HUES6 (cell line): ENCODE measurements around the gene S100A16.

Source experiments
- H3K27ac ChIP-seq: 2 replicates; pipeline ENCODE4 v1.7.0; 2013; ENCODE audit warnings: low read depth, mild to moderate bottlenecking, low read length, inconsistent platforms
- H3K27me3 ChIP-seq: 2 replicates; pipeline ENCODE4 v1.6.1; 2013; ENCODE audit warnings: low read length; ENCODE audit not compliant: control insufficient read depth, insufficient read depth
- H3K36me3 ChIP-seq: 2 replicates; pipeline ENCODE4 v1.6.1; 2013; ENCODE audit warnings: low read length; ENCODE audit not compliant: control insufficient read depth, insufficient read depth
- H3K4me1 ChIP-seq: 2 replicates; pipeline ENCODE4 v1.6.1; 2013; ENCODE audit warnings: low read length; ENCODE audit not compliant: control insufficient read depth, insufficient read depth
- H3K4me3 ChIP-seq: 2 replicates; pipeline ENCODE4 v1.5.1; 2013; ENCODE audit warnings: low read depth, low read length
- H3K9ac ChIP-seq: one replicate; pipeline ENCODE4 v1.6.1; 2013; ENCODE audit warnings: mild to moderate bottlenecking, low read length
- H3K9me3 ChIP-seq: 2 replicates; pipeline ENCODE4 v1.6.1; 2013; ENCODE audit warnings: low read depth, low read length; ENCODE audit not compliant: control insufficient read depth, insufficient read depth

The S100A16 gene

DNA sequence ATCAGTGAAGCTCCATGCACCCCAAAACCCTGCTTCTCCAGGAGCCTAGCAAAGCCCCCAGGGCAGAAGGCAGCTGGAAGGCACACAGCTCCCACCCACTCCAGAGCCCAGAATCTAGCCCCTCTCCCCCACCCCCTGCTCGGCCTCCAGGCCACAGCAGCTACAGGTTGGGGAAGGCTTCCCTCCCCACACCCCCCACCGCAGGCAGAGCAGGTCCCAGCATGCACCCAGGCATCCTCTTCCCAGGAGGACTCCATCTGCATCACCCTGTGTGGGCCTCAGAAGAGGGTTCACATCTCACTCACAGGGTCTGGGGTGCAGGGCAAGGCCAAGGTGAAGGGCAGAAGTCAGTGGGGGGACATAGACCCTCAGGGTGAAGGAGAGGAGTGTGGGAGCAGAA, 2.5 kb upstream of the S100A16 start:
- no peaks in the 10 kb centered on the region; the same call in 1 of the 2 replicates for H3K27me3 ChIP-seq

DNA sequence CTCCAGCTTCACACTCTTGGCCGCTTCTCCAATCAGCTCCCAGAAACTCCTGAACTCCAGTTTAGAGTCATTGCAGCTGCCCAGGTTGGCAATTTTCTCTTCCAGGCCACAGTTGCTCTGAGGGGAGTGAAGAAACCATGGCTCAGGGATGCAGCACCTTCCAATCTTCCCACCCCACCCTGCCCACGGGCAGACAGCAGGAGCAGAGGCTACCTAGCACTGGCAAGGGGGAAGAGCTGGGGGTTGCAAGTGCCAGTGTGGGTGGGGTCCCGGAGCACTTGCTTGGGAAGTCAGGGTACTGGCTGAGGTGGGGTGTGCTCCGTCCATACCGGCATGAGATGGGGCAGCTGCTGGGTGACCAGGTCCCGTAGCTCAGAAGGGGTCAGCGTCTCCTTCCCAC, 2.0 kb upstream of the S100A16 start:
- no peaks in the 10 kb centered on the region; the same call in 1 of the 2 replicates for H3K27me3 ChIP-seq
- peaks cover 6% of the 10 kb centered on the region; the same call in 1 of the 2 replicates for H3K36me3 ChIP-seq
- no peak overlapping the region for H3K9ac ChIP-seq
- peaks cover 39% of the 10 kb centered on the region for H3K4me1 ChIP-seq
- H3K9me3 ChIP-seq: no peaks in the 10 kb centered on the region
- no peak overlapping the region for H3K27ac ChIP-seq
- no peak overlapping the region for H3K4me3 ChIP-seq

More for the DNA sequence above, 2.5 kb upstream of the S100A16 start:
- Histone ChIP-seq H3K27ac (no peak overlapping the region), H3K9ac (no peak overlapping the region), H3K4me1 (peaks cover 34% of the 10 kb centered on the region), H3K4me3 (no peak overlapping the region), H3K9me3 (no peaks in the 10 kb centered on the region), H3K36me3 (peaks cover 6% of the 10 kb centered on the region; the same call in 1 of the 2 replicates)

DNA sequence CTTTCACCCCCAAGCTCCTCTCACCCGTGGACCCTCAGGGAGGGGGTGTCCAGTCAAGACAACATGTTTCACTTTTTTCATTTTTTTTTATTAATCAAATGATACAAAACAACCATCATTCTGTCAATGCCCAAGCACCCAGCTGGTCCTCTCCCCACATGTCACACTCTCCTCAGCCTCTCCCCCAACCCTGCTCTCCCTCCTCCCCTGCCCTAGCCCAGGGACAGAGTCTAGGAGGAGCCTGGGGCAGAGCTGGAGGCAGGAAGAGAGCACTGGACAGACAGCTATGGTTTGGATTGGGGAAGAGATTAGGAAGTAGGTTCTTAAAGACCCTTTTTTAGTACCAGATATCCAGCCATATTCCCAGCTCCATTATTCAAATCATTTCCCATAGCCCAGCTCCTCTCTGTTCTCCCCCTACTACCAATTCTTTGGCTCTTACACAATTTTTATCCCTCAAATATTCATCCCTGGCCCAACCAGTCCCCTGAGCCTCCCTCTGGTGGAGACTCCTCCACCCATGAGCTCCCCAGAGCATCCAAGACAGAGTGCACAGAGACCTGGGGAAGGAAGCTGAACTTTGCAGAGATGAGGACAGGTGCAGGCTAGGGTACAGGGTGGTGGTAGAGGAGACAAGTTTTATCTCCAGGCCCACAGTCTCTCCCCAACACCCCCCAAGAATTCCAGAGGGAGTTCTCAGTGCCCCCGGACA, 1.4 kb upstream of the S100A16 start:
- H3K27ac ChIP-seq: no peak overlapping the region
- H3K27me3 ChIP-seq: no peaks in the 10 kb centered on the region; the same call in 1 of the 2 replicates
- peaks cover 45% of the 10 kb centered on the region for H3K4me1 ChIP-seq
- 0 out of 2 replicates have a peak, but pooled peaks cover 3% of the 10 kb centered on the region for H3K36me3 ChIP-seq
- H3K9me3 ChIP-seq: no peaks in the 10 kb centered on the region
- H3K9ac ChIP-seq: no peak overlapping the region
- H3K4me3 ChIP-seq: no peak overlapping the region

DNA sequence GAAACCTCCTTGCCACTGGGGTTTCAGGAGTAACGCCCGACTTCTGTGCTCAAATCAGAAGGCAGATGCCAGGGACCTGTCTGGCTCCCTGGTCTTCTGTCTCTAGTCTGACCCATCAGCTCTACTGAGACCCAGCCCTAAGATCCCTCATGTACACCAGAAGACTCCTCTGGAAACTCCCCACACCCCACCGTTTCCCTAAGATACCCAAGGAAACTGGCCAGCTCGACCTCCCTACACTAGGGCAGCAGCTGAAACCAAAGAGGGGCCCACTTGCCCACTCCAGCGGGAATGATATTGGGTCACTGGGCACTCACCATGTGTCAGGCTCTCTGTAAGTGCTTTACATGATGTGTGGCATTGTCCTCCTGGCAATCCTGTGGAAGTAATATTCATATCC, 469 bp upstream of the S100A16 start:
- Histone ChIP-seq H3K27me3 (no peaks in the 10 kb centered on the region; the same call in 1 of the 2 replicates), H3K27ac (no peak overlapping the region), H3K4me3 (peak overlapping the region; percentile 44; the same call in 1 of the 2 replicates), H3K9ac (no peak overlapping the region), H3K36me3 (no peaks in the 10 kb centered on the region), H3K4me1 (peaks cover 54% of the 10 kb centered on the region), H3K9me3 (no peaks in the 10 kb centered on the region)

DNA sequence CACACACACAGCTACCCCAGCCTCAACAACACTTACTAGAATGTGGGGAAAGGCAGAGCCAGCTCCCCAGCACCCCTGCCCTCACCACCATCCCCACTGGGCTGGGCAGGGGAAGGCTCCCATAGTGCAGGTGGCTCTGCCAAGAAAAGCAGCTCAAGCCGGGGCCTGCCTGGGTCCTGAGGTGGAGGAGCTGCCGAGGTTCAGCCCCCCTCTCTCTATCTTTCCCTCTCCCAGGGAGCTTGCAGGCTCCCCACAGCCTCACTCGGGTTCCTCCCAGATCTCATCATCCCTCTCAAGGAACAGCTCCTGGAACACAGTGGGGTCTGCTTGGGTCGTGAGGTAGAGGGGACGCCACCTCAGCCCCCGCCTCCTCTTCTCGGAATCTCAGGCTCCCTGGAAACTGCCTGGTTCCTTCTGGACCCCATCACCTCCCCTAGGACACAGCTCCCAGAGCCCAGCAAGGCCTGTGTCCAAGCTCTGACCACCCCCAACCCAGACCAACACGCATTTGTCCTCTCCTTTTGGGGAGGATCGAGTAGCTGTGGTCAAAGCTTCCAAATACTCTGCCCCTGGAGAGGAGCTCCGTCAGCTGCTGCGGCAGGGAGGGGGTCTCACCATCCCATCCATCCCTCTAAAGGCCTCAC, 704 bp downstream of the S100A16 start:
- H3K9ac ChIP-seq: peak overlapping the region; percentile 5
- no peaks in the 10 kb centered on the region for H3K36me3 ChIP-seq
- no peaks in the 10 kb centered on the region for H3K9me3 ChIP-seq
- H3K4me3 ChIP-seq: peak overlapping the region; percentile 44
- H3K4me1 ChIP-seq: peaks cover 66% of the 10 kb centered on the region
- H3K27ac ChIP-seq: no peak overlapping the region
- peaks cover 9% of the 10 kb centered on the region for H3K27me3 ChIP-seq

DNA sequence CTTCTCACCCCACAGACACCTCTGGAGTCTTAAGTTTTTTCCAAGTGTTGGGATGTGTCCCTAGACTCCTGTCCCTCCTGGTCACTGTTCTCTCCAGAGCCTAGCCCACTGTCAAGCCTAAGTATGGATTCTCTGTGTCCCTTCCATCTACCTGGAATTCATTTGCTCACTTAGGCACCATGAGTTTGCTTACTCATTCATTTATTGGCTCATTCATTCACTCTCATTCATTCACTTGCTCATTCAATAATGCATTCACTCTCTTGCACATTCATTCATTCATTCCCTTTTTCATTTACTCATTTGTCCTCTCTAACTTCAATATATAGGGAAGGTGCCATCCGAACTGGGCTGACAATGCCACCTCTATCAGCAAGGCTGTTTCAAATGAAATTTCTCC, 1.6 kb downstream of the S100A16 start:
- H3K4me3 ChIP-seq: no peak overlapping the region

DNA sequence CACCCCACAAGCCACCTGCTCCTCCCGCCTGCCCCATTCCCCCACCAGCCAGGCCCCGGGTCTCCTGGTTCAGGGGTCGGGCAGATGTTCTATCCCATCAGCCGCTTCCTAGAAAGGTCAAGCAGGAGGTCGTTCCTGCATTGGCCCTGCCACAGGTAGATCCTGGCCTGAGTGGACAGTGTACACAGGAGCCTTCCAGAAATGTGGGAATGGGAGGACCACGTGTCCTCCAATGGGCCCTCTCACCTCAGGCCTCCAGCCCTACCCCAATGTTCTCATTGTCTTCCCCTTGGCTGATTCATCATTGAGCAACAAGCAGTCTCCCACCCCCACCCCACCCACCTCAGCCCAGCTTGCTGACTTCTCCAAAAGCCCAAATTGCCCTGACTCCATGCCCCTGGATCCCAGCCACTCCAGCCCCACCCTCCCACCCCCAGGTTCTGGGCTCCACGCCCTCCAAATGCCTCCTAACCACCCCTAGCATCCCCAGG, 2.1 kb downstream of the S100A16 start:
- Histone ChIP-seq H3K4me1 (peaks cover 68% of the 10 kb centered on the region), H3K9me3 (no peaks in the 10 kb centered on the region), H3K36me3 (no peaks in the 10 kb centered on the region), H3K4me3 (no peak overlapping the region), H3K9ac (no peak overlapping the region), H3K27ac (no peak overlapping the region), H3K27me3 (peaks cover 11% of the 10 kb centered on the region)

More for the DNA sequence above, 1.6 kb downstream of the S100A16 start:
- Histone ChIP-seq H3K4me1 (peaks cover 70% of the 10 kb centered on the region), H3K27ac (no peak overlapping the region), H3K9me3 (no peaks in the 10 kb centered on the region), H3K27me3 (peaks cover 11% of the 10 kb centered on the region), H3K9ac (no peak overlapping the region), H3K36me3 (no peaks in the 10 kb centered on the region)

DNA sequence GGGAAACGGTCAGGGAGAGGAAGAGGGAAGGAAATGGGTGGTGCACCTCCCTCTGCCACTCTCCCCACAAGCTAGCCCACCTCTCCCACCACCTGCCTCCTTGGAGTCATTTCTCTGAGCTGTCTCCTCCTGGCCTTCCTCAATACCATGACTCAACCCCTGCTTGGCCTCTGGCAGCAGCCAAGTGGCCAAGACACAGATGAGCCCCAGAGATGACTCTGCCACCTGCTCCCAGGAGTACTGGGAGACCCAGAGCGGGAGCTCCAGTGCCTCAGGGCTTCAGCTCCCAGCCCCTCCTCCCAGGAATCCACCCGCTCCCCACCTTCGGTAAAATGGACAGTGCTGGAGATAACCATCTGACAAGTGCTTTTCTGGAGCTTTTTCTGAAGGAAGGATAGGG, 2.6 kb downstream of the S100A16 start:
- Histone ChIP-seq H3K4me1 (peaks cover 67% of the 10 kb centered on the region), H3K27me3 (peaks cover 11% of the 10 kb centered on the region), H3K27ac (no peak overlapping the region), H3K9me3 (no peaks in the 10 kb centered on the region), H3K4me3 (no peak overlapping the region), H3K36me3 (no peaks in the 10 kb centered on the region), H3K9ac (no peak overlapping the region)

DNA sequence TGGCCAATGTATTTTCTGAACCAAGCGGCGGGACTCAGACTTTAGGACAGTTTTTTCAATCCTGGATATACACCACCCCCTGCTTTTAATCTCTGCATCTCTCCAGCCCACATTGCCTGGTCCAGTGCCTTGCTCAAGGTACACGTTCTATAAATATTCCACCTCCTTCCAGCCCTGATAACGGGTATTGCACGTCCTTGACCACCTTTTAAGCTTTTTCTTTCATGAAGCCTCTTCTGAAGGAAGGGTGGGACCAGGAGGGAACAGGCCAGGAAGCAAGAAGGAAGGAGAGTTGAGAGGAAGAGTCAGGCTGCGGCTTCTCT, 3.4 kb downstream of the S100A16 start:
- Histone ChIP-seq H3K9ac (no peak overlapping the region), H3K27ac (no peak overlapping the region), H3K9me3 (no peaks in the 10 kb centered on the region), H3K36me3 (no peaks in the 10 kb centered on the region), H3K4me3 (peak overlapping the region; percentile 36; the same call in 1 of the 2 replicates), H3K27me3 (peaks cover 11% of the 10 kb centered on the region), H3K4me1 (peaks cover 67% of the 10 kb centered on the region)

DNA sequence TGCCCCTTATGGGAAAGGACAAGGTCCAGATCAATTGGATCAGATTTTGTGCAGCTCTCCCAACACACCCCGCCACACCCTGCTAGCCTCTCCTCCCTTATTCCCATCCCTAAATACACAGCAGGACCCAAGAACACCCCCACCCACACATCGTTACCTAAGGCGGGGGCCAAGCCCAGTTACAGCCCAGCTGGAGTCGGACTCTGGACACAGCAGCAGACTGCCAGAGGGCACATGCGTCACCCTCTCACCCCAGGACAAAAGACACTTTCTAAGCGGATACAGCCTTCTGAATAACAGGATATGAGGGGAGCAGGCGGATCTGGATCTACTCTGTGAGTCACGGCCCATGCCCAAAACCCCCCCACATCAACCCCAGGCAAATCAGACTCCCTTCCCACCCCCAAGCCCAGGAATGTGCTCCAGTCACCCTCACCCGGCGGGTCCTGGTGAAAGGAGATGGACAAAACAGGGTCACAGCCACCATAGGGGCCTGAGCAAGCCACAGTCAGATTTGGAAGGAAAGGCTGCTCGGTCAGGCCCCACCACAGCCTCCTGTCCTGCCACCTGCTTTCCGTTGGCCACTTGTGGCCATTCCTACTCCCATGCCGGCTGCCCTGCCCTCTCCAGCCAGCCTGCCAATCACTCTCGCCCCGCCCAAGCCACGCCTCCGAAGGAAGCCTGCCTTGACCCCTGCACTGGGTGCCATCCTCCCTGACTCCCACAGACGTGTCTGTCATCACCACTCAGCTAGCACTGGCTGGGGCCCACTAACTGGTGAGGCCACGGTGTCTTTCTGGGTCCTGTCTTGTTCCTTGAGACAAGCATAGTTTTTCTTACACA, 4.0 kb downstream of the S100A16 start:
- Histone ChIP-seq H3K9ac (peak overlapping the region; percentile 35), H3K4me3 (peak overlapping the region; percentile 36), H3K27me3 (peaks cover 11% of the 10 kb centered on the region), H3K4me1 (peaks cover 67% of the 10 kb centered on the region), H3K36me3 (no peaks in the 10 kb centered on the region), H3K9me3 (no peaks in the 10 kb centered on the region), H3K27ac (peak overlapping the region; percentile 12; the same call in 1 of the 2 replicates)
